HG03139 (cell line): ENCODE measurements around the gene NTM.

Experiments used
- ATAC-seq: cut with Tn5 transposase; IDR thresholded peaks from one replicate; pipeline ENCODE4 v1.9.1; 2021; ENCODE audit not compliant: unreplicated experiment

The NTM gene

DNA sequence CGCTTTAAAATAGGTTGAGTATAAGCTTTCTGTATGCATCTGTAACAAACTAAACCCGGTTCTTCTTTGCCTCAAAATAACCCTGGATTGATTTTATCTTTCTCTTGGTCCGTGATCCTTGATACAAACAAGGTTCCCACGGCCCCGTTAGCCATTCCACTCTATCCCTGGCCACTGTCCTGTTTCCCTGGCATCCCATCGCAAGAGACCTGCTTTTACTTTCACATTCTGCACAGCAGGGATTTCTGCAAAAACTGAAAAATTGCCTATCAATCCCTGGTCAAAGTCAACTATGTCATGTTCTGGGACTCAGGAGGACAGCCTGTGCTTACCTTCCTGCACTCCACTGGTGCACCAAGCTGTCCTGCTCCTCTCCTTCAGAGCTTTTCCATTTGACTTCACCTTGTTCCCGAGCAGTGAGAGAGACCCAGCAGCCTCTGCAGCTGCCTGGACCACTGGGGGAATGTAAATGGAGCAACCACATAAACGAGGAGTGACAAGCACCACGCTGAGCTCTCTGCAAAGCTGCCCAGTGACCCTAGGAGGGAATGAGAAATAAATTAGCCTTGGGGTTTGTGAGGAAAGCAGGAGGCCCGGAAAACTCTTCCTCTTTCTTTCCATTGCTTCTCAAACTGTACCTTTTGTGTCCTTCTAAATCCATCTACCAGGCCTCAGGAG lies 175.9 kb downstream of the NTM start:
- ATAC-seq = no peak

DNA sequence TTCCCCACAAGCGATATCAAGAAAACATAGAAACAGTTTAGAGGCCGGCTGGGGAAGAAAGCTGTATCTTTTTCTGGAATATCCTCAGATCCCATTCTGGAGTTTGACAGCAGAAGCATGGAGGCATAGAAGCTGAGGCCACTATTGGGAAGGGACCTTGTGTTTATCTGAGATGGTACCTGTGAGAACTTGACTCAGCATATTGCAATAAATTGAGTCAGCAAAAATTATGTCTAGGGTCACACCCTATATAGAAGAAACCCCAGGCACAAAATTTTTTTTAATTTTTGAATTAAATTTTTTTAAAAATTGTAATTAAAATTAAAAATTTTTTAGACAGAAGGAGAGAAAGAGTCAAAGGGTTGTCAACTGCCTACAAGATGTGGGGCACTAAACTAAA lies 178.7 kb downstream of the NTM start:
- ATAC-seq = no peak

DNA sequence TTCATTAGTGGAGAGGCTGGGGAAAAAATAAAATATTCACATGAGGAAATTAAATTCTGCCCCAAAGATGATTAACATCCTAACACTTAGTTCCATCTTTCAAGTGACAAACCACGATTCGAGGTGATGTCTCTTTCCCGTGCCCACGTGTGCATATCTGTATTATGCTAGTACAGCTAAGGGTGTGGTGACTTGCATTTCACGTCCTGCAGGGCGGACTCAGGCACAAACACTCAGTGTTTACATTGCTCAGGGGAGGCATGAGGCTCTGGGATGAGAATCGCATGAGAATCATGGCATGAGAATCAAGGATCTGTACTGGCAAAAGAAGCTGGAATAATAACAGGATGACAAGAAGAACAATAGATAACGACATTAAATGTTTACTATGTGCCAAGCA lies 179.4 kb downstream of the NTM start:
- ATAC-seq = no peak

DNA sequence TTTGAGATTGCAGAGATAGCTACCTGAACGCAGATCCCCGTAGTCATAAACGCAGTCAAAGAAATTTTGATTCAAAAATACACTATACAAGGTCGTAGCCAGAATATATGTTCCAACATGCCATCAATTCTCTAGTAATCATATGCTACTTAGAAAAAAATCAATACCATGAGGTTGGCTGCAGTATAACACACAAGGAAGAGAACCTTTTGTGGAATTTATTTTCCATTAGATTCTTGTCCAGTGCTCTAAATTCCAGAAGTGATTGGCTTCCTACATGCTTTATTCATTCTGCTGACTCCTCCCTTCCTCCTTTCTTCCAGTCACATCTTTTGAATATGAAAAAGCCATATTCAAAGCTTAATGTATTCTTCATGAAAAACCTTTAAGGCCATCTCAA lies 189.9 kb downstream of the NTM start:
- no peak for ATAC-seq

DNA sequence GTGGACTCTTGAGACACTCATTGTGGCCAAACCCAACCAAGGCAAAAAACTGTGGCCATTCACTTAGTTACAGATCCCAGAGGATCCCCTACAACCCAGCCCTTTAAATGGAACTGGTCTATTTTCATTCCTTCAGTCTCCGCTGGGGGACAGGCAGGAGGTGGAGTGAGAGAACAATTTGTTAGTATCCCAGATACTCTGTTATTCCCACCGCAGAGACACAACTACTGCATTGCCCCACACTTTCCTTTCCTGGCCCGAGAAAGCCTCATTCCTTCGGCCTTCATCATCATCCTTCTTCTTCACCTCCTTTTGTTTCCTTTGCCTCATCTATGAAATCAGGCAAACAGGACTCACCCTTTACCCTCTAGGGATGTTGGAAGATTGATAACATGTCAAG lies 191.1 kb downstream of the NTM start:
- no peak for ATAC-seq

DNA sequence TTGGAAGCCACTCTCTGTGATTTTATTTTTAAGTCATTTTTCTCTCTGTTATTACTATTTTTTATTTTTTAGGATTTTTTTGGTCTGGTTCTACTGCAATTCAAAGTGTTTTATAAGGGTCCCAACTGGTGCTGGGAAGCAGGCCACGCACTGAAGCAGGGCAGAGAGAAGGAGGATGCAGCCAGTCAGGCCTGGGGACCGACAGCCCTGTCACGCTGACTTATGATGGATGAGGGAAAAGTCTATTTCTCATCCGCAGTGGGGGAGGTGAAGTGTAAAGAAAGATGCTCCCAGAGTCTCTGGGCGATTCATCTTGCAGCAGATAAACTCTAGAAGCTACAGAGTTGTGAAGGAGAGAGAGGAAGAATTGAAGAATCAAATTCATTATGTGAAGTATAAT lies 191.6 kb downstream of the NTM start:
- ATAC-seq = no peak

DNA sequence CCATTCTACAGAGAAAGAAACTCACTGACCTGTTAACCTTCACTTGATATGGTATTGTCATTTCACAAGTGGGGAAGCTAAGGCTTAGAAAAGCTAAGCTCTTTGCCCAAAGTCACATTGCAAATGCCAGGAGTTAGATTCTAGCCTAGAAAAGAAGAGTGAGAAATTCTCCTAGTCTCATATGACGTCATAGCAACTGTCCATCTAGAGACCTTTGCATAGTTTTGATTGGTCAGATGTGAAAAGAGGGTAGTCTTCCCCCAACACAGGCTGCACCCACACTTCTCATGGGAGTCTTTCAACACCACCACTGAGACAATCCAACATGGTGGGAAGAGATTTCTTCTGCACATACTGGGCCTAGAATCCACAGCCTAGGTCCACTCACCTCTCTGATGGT lies 197.9 kb downstream of the NTM start:
- no peak for ATAC-seq

DNA sequence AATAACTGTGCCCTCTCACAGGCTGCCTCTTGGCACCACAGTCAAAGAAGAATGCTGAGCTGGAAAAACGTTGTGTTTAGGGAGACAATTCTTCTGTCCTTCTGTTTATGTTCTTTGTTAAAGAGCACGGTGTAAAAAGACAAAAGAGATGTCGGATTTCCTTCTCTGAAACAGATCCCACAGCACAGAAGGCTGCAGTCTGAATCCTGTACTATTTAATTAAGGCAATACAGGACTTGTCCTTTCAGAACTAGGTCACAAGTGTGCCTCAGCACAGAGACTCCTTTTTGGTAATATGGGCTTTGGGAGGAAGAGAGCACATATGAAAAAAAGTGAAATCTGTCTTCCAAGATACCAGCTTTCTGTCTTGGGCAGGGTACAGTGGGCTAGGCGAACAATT lies 201.2 kb downstream of the NTM start:
- no peak for ATAC-seq

DNA sequence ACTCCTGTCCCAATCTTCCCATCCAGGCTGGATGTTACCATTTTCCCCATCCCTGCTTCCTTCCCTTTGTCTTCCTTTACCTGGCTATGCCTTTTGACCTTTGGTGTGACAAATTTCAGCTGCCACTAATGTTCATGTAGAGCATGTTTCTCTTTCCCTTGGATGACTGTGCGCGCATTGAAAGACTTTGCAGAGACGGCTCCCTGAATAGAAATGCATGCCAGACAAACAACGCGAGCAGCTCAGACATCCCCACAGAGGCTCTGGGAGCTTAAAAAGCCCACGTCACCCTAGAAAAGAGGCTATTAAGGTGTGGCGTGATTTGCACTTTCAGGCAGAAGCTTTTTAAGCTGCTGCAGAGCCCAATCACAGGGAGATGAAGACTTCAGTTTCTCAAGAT lies 202.0 kb downstream of the NTM start:
- no peak for ATAC-seq

DNA sequence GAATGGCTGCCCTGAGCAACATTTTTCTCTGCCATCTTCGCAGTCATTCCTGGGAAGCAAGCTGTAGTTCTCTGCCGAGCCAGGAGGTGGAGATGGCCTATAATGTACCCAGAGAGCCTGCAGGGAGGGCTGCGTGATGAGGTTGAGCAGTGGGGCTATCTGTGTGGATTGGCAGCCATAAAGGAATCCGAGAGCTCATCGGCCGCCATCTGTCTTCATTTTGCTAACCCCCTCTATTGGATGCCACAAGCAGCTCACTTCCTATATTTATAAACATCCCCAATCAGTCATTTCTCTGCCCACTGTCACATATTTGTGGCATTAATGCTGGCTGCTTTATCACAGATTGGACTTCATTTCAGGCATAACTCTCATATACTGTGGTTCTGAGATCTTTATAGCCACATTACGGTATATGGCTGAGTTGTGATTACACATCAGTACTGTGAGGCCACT lies 209.5 kb downstream of the NTM start:
- ATAC-seq = no peak

DNA sequence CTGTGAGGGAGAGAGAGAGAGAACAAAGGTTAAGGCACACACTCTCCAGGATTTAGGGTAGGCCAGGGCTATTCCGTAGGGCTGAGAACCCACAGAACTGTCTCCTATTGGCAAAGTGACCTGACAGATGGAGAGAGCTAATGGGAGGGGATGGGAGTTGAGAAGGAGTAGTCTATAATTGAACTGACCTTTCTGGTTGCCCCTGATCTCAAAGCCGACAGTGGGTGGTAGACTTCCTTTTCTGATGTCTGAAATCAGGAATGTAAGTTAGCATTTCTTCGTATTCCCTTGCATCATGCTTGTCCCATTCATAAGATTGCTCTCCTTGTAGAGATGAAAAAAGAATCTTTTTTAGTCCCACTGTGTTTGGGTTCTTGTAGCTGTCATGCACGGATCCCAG lies 210.1 kb downstream of the NTM start:
- ATAC-seq = no peak

DNA sequence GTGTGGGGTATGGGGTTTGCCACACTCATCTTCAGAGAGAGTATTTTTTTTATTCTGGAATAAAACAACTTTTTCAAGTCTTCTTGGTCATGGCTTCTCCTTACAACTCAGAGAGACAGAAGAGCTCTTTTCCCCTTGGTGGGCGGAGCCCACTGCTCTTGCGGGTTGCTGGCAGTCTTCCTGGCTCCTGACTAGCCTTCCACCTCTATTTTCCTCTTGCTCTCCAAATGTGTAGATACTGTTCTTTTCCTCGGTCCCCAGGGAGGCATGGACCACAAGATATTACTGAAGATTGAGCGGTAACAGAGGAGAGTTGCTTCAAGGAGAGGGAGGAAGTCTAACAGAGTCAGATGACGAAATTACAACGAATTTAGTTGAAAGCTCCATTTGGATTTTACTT lies 210.6 kb downstream of the NTM start:
- ATAC-seq = no peak

DNA sequence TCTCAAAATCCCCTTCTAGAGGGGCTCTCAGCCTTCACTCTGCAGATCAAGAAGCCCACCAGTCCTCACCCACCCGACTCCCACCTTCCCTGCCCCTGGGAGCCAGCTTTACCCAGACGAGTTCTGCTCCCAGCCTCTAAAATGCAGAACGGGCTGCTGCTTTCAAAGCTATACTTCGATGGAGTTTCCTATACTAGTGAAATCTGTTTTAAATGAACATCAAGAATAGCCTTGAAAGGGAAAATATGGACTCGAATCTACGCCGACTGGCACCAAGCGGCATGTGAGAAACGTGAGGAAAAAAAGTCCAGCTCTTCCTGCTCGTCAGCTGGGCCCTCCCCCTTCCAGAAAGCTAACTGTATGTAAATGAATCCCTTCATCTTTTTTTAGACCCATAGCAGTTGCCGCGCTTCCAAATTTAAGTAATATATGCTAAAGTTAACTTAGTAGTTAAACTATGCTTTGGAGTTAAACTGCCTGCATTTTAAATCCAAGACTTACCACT lies 211.7 kb downstream of the NTM start:
- no peak for ATAC-seq

DNA sequence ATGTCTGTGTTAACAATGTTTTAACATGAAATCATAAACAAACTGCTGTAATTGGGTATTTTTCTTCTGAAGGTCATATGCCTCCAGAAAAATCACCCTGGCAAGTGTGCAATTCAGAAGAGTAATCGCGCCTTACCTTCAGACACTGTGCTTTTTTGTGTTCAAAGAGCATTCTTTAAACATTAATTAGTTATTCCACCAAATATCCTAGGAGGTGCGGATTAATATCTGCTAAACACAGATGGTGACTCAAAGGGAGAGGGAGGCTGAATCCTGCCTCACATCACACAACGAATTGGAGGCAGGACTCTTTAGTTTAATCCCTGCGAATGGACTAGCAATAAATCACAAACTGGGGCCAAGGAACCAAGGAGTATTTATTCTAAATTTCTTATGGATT lies 213.0 kb downstream of the NTM start:
- no peak for ATAC-seq

DNA sequence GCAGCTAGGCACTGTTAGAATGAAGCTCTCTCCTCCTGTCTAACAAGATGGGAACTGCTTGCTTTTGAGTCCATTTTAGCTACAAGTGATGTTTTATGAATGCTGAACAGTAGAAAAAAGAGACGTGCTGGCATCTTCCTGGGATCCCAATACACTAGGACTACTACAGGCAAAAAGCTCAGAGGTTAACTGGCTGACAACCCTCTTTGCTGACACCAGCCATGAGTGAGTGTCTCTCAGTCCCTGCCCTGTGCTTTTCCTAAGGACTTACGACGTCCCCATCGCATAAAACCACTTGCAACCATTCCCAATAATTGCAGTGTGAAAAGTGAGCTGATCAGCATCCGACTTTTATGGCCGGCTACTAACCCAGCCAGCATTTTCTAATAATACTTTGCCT lies 213.5 kb downstream of the NTM start:
- no peak for ATAC-seq

DNA sequence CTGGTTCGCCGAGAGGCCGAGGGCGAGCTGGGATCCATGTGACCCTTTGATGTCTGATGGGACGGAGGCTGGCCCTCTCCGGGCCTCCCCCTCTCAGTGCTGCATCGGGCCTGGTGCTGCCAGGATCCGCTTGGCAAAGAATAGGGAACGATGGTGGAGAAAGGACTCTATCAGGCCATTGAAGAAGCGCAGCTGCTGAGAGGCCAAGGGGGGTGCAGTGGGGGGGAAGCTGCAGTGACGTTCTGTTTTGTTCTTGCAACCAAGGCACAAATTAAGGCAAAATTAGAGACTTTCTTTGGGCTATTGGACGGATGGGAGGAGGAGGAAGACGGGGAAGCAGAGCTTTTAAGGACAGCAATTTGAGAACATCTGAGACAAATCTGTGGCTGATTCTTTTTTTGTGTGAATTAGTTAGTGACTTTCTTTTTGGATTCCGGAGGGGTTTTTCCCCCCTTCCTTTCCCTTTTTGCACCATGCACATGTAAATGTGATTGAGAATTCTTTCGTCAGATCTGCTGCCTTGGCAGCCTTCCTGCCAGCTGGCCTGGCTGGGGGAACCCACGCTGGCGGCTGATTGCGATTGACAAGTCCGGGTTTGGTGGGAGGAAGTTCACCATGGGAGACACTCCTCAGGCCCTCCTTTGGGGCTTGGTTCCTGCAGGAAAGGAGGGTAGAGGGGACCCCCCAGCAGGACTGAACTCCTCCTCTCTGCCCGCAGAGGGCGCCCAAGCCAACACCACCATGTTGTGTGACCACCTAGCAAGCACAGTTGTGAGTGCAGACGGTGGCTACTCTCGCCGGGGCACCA lies 214.6 kb downstream of the NTM start:
- ATAC-seq = no peak

DNA sequence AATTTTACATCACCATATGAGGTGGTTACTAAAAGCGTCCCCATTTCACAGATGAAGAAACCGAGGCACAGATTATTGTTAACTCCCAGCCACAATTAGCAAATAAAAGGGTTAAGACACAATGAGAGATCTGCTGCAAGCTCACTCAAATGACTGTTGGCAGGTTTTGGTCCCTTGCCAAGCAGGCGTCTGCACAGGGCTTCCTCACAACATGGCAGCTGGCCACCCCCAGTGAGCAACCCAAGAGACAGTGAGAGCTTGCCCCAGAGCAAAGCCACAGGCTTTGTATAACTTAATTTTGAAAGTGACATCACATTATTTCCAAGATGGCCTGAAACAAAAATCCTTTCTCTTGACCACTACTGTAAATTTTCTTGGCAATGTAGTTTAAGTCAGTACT lies 217.6 kb downstream of the NTM start:
- no peak for ATAC-seq

DNA sequence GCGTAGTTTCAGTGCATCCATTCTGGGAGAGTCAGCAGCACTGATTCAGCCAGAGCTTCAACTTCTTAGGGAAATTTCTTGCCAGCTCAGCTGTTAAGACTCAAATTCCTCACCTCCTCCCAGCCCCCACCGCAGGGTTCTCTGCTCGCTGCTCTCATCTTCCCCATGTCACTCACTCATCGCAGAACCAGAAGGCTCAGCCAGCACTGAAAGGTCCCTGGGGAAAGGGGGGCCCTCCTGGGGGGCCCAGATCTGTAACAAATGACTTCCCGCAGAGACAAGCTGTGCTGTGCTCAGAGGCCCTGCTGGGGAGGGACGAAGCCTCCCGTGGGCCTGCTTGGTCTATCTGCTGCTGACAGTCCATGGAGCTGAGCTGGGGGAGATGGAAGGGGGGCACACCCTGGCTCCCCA lies 220.6 kb downstream of the NTM start:
- no peak for ATAC-seq

DNA sequence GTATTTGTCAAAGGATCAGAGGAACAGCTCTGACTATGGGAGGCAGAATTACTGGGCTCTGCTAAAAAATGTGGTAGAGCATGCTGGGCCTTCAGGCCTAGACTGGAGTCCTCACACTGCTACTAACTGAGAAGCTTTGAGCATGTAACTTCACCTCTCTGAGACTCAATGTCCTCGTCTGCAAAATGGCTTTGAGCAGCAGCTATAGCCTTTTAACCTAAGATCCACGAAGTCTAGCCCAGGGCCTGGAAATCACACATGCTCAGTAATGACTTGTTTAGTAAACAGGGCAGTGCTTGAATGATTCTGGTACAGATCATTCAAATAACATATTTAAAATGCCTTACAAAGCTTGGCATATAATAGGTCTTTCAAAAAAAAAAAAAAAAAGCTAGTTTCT lies 221.7 kb downstream of the NTM start:
- no peak for ATAC-seq

DNA sequence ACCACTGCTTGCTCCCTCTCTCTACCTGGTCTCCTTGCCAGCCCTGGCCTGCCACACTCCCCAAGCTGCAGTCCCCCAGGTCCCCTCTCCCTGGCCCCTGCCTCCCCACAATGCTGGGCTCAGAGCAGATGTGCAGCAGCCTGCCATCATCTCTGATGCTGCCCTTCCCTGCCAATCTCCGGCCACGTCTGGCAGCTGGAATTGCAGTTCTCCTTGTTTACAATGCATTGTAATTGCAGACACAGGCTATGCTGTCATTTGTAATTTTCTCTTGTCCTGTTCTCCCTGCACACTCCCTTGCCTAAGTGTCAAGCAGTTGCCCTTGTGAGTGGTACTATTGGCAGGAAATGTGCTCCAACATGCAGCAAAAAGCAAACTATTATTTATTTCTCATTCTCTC lies 222.3 kb downstream of the NTM start:
- no peak for ATAC-seq

DNA sequence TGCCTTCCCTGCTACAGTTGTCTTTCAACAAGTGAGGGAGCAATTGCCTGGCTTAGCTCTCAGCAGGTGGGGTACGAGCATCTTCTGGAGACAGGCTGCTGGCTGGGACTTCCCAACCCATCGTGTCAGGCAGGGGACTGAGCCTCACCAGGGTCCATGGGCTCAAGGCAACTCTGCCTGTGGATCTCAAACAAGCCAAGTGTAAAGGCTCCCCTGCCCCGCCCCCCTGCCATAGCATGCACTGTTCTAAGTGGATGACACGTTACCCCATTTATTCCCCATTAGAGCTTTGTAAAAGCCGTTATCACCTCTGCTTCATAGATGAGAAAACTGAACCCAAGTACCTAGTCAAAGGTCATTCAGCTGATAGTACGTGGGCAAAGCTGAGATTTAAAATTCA lies 222.9 kb downstream of the NTM start:
- ATAC-seq = no peak

DNA sequence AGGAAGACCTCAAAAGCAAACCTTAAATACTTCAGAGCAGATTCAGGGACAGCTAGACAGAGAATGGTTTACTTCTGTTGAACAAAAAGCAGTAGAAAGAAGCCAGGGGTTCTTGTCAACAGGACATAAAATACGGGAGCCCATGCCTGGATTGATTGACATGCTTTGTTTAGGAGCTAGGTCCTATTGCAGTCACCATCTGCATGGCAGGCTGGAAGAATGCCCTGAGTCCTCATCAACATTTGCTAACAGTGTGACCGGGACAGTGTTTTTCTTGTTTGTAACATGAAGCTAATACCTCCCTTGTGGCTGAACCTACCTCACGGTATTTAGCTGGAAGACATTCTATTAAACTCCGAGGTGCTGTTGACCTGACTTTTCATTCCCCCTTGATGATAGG lies 225.4 kb downstream of the NTM start:
- no peak for ATAC-seq

DNA sequence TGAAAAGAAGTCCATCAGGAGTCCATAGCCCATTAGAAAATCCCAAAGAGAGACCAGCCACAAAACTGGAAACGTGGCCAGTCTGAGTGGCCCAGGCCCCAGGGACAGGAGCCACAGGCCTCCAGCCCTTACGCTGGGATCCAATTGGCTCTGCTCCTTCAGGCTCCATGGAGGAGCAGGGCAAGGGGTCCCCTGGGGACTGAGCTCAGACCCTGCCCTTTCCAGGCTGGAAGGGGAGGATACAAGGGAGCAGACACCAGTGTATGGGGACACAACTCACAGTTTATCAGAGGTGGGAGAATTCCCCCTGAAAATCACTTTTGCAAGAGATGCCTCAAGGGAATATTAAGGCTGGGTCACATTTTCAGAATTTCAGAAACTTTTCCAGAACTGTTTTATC lies 227.5 kb downstream of the NTM start:
- ATAC-seq = no peak
